Thyroid gland (tissue), 4 donors: ENCODE measurements around the gene C1QTNF9B. TPM values are rescaled to one million over a fixed set of nuclear protein-coding genes. Genes with fewer than 3 reads are reported as not detected.
"Not testable (repeated sequence)": the region's sequence is repeated elsewhere in the genome, so short reads cannot be mapped to it uniquely, and the experiment has no call there.

Experiments used
- DNase-seq, 2 donors: peaks; one replicate each; pipeline ENCODE4 v3.0.0-alpha.2; 2019
- H3K27ac ChIP-seq, 3 donors: fragments of 200-600 bp; sonication (generic); 1 replicate in 2 of 3; 2 replicates in 1 of 3; pipeline ENCODE4 v1.5.1; 2016 to 2019; ENCODE audit warnings: mild to moderate bottlenecking in 1 of 3, moderate library complexity in 1 of 3
- H3K27me3 ChIP-seq: fragments of 200-600 bp; sonication (generic); one replicate; pipeline ENCODE4 v1.5.1; 2019
- H3K36me3 ChIP-seq, 2 donors: fragments of 200-600 bp; sonication (generic); one replicate each; pipeline ENCODE4 v1.5.1; 2016 to 2019
- H3K4me1 ChIP-seq, 2 donors: fragments of 200-600 bp; sonication (generic); one replicate each; pipeline ENCODE4 v1.5.1; 2017 to 2019
- H3K4me3 ChIP-seq, 3 donors: fragments of 200-600 bp; sonication (generic); replicated peaks in 1 of 3; 1 replicate in 2 of 3; 2 replicates in 1 of 3; pipeline ENCODE4 v1.5.1; 2016; ENCODE audit warnings: mild to moderate bottlenecking in 1 of 3
- H3K9me3 ChIP-seq: fragments of 200-600 bp; sonication (generic); one replicate; pipeline ENCODE4 v1.5.1; 2017
- CTCF ChIP-seq, 6 experiments: fragments of 200-600 bp in 3 of 6; fragments of 450-650 bp in 3 of 6; sonication (generic) in 3 of 6; IDR thresholded peaks; one replicate each; pipeline ENCODE4 v1.5.1; 2016 to 2019; ENCODE audit warnings: antibody characterized with exemption in 6 of 6, mild to moderate bottlenecking in 2 of 6, inconsistent platforms in 1 of 6, moderate library complexity in 1 of 6
- POLR2A ChIP-seq, 2 donors: fragments of 450-650 bp; IDR thresholded peaks; one replicate each; pipeline ENCODE4 v1.6.1; 2017; ENCODE audit warnings: antibody characterized with exemption in 2 of 2, mild to moderate bottlenecking in 2 of 2, moderate library complexity in 1 of 2
- WGBS, 2 donors: methylation state at CpG; one replicate each; pipeline ENCODE4 v1.1.5; 2017; 5-methylcytosine and 5-hydroxymethylcytosine counted together
- intact Hi-C: fragments of 100-400 bp; cut with DNase I; formaldehyde crosslinking; loops from one replicate; pipeline ENCODE4 v1.15.1; 2023
- total RNA-seq, 4 donors: library from RNA; depleted of rRNA; stranded (reverse); fragments of >200 nt; gene quantifications; one replicate each; pipeline ENCODE4 v1.2.3, GENCODE V29; 2016

C1QTNF9B gene
- total RNA-seq, 4 donors from 2014 or later, result not detected

DNA sequence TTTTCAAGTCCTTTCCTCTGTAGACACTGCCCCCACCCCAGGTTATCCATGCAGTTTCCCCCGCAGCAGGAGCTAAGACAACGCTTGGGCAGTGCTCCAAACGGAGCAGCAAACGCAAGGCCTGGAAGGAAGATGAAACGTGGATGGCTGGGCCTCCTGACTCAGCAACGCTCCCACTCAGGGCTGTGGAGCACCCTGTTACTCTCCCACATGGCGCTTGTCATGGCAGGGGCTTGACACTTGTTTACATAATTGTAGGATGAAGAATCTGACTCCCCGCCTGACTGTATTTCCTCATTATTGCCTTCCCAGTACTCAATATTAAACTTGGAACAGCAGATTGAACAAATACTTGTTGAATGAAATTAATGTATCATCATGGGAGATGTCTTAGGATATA lies 799 bp upstream of the C1QTNF9B start:
- H3K4me1 ChIP-seq, result peaks cover 3 to 5% of the 10 kb centered on the region in 2 donors
- no peak for DNase-seq
- H3K4me3 ChIP-seq, result no peak overlapping the region
- no peak overlapping the region for H3K27ac ChIP-seq
- TF ChIP-seq CTCF (IDR thresholded peaks at IDR 0.05) (no peak), POLR2A (IDR thresholded peaks at IDR 0.05) (no peak)
- 59 to 71% methylated on average over 8 of the region's 8 CpGs for WGBS, 2 donors
- no peaks in the 10 kb centered on the region for H3K9me3 ChIP-seq
- H3K27me3 ChIP-seq, result peaks cover 5% of the 10 kb centered on the region
- no peaks in the 10 kb centered on the region for H3K36me3 ChIP-seq
- intact Hi-C loops, result no loop called here

GRCh38 chr13:23894746-23895145 lies 2.6 kb downstream of the C1QTNF9B start:
- DNase-seq, H3K4me3 ChIP-seq, intact Hi-C loops, H3K27ac ChIP-seq, H3K27me3 ChIP-seq, H3K36me3 ChIP-seq, H3K9me3 ChIP-seq, H3K4me1 ChIP-seq: not testable (repeated sequence)
- WGBS, 2 donors, result 77 to 86% methylated on average over 5 to 8 of the region's 12 CpGs

DNA sequence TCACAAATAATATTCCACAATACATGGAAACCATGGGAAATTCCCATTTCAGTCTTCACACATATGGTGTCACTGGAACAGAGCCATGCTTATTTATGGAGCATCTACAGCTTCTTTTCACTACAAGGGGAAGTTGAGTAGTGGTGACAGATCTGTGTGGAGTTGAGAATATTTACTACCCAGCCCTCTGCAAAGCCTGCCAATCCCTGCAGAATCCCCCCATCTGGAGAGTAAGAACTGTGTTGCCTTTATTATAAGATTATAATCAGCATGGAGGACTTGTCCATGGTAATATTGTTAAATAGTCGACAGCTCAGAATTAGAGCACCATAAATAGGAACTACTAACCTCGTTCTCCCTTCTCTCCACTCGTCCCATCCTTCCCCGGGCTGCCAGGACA lies 3.5 kb downstream of the C1QTNF9B start:
- H3K4me1 ChIP-seq, DNase-seq, H3K4me3 ChIP-seq, H3K36me3 ChIP-seq, intact Hi-C loops, H3K27me3 ChIP-seq, H3K9me3 ChIP-seq, H3K27ac ChIP-seq: not testable (repeated sequence)
- WGBS, 2 donors, result 82 to 86% methylated on average over 4 of the region's 4 CpGs

GRCh38 chr13:23889615-23890607 lies 7.4 kb downstream of the C1QTNF9B start:
- H3K27me3 ChIP-seq, result no peaks in the 10 kb centered on the region
- intact Hi-C loops, result no loop called here
- H3K9me3 ChIP-seq, result no peaks in the 10 kb centered on the region
- peaks cover 0 to 2% of the 10 kb centered on the region in 2 donors for H3K36me3 ChIP-seq
- no peak for DNase-seq
- H3K4me1 ChIP-seq, result peaks cover 5 to 13% of the 10 kb centered on the region in 2 donors
- no peak for TF ChIP-seq POLR2A (IDR thresholded peaks at IDR 0.05)
- TF ChIP-seq CTCF (IDR thresholded peaks at IDR 0.05), result no peak
- peak overlapping the region in 2 of 3 donors; percentile 12 to 25 for H3K27ac ChIP-seq
- 33% methylated on average over 15 of the region's 15 CpGs for WGBS, 2 donors
- peak overlapping the region in 1 of 3 donors; percentile 89 for H3K4me3 ChIP-seq

GRCh38 chr13:23888658-23889614 lies 8.4 kb downstream of the C1QTNF9B start, which contains the start of gene MIPEP:
TSS of gene MIPEP (minus strand) at chr13:23889400. CDS start at chr13:23889320, 80 bp downstream.
- peak in 1 of 2 donors; percentile 85 for TF ChIP-seq POLR2A (IDR thresholded peaks at IDR 0.05)
- peak; percentile 27 to 91 (median 70) for TF ChIP-seq CTCF (IDR thresholded peaks at IDR 0.05)
- WGBS, 2 donors, result 0 to 1% methylated on average over 28 to 33 of the region's 75 CpGs
- peak within 1 kb of the TSS; percentile 39 to 89 (median 44) for H3K4me3 ChIP-seq
- intact Hi-C loops, result no loop called here
- peak; percentile 93 for DNase-seq
- H3K27ac ChIP-seq, result peak within 1 kb of the TSS; percentile 17 to 82 (median 80)
- H3K9me3 ChIP-seq, result no peaks in the 10 kb centered on the region
- H3K4me1 ChIP-seq, result peaks cover 5 to 13% of the 10 kb centered on the region in 2 donors
- peaks cover 4 to 8% of the 10 kb centered on the region in 2 donors for H3K36me3 ChIP-seq
- no peaks in the 10 kb centered on the region for H3K27me3 ChIP-seq

- H3K36me3 ChIP-seq, H3K4me3 ChIP-seq, intact Hi-C loops, H3K9me3 ChIP-seq, H3K27ac ChIP-seq, DNase-seq, H3K4me1 ChIP-seq, H3K27me3 ChIP-seq: not testable (repeated sequence)
- 94 to 97% methylated on average over 3 of the region's 3 CpGs for WGBS, 2 donors
Measured at GRCh38 chr13:23884361-23884760, 12.9 kb downstream of the C1QTNF9B start.
